ENCODE measurements around the gene FXN.
"Not testable (repeated sequence)": the region's sequence is repeated elsewhere in the genome, so short reads cannot be mapped to it uniquely, and the experiment has no call there.

Gene FXN

GRCh38 chr9:69083321-69083720 lies 47.8 kb downstream of the FXN start:
- WGBS, 2 experiments (ENCODE audit: insufficient coverage in 2 of 2): 100% methylated on average over 1 of the region's 3 CpGs; no CpG with 5 or more reads in 1 of the 2 experiments
- no peak overlapping the region for H3K4me3 ChIP-seq (ENCODE audit: extremely low read depth, insufficient read depth, low read length, poor library complexity, severe bottlenecking)
- no peak overlapping the region for H3K27ac ChIP-seq (ENCODE audit: low read depth, low read length, severe bottlenecking)
- no peaks in the 10 kb centered on the region for H3K9me3 ChIP-seq (ENCODE audit: control insufficient read depth, low read length)
- H3K36me3 ChIP-seq (ENCODE audit: control insufficient read depth, insufficient read depth, low read length): no peaks in the 10 kb centered on the region
- H3K4me1 ChIP-seq (ENCODE audit: control insufficient read depth, insufficient read depth, low read length, poor library complexity, severe bottlenecking): no peaks in the 10 kb centered on the region

GRCh38 chr9:69085569-69086283 lies 50.2 kb downstream of the FXN start:
- H3K36me3 ChIP-seq (ENCODE audit: control insufficient read depth, insufficient read depth, low read length): no peaks in the 10 kb centered on the region
- H3K27ac ChIP-seq (ENCODE audit: low read depth, low read length, severe bottlenecking): no peak overlapping the region
- H3K4me3 ChIP-seq (ENCODE audit: extremely low read depth, insufficient read depth, low read length, poor library complexity, severe bottlenecking): no peak overlapping the region
- peaks cover 6% of the 10 kb centered on the region for H3K4me1 ChIP-seq (ENCODE audit: control insufficient read depth, insufficient read depth, low read length, poor library complexity, severe bottlenecking)
- 86 to 96% methylated on average over 4 to 5 of the region's 5 CpGs for WGBS, 2 experiments (ENCODE audit: insufficient coverage in 2 of 2)
- H3K9me3 ChIP-seq (ENCODE audit: control insufficient read depth, low read length): no peaks in the 10 kb centered on the region

- Histone ChIP-seq H3K27ac (ENCODE audit: low read depth, low read length, severe bottlenecking) (no peak overlapping the region), H3K4me1 (ENCODE audit: control insufficient read depth, insufficient read depth, low read length, poor library complexity, severe bottlenecking) (peaks cover 6% of the 10 kb centered on the region), H3K9me3 (ENCODE audit: control insufficient read depth, low read length) (no peaks in the 10 kb centered on the region), H3K4me3 (ENCODE audit: extremely low read depth, insufficient read depth, low read length, poor library complexity, severe bottlenecking) (no peak overlapping the region), H3K36me3 (ENCODE audit: control insufficient read depth, insufficient read depth, low read length) (no peaks in the 10 kb centered on the region)
- WGBS, 2 experiments (ENCODE audit: insufficient coverage in 2 of 2): 89 to 100% methylated on average over 1 of the region's 2 CpGs
Observed at GRCh38 chr9:69086312-69086711, 50.8 kb downstream of the FXN start.

GRCh38 chr9:69086769-69087168 lies 51.2 kb downstream of the FXN start:
- Histone ChIP-seq H3K36me3 (ENCODE audit: control insufficient read depth, insufficient read depth, low read length) (no peaks in the 10 kb centered on the region), H3K4me3 (ENCODE audit: extremely low read depth, insufficient read depth, low read length, poor library complexity, severe bottlenecking) (no peak overlapping the region), H3K27ac (ENCODE audit: low read depth, low read length, severe bottlenecking) (no peak overlapping the region), H3K4me1 (ENCODE audit: control insufficient read depth, insufficient read depth, low read length, poor library complexity, severe bottlenecking) (peaks cover 6% of the 10 kb centered on the region), H3K9me3 (ENCODE audit: control insufficient read depth, low read length) (no peaks in the 10 kb centered on the region)
- WGBS, 2 experiments (ENCODE audit: insufficient coverage in 2 of 2): 95 to 100% methylated on average over 1 to 2 of the region's 2 CpGs

DNA sequence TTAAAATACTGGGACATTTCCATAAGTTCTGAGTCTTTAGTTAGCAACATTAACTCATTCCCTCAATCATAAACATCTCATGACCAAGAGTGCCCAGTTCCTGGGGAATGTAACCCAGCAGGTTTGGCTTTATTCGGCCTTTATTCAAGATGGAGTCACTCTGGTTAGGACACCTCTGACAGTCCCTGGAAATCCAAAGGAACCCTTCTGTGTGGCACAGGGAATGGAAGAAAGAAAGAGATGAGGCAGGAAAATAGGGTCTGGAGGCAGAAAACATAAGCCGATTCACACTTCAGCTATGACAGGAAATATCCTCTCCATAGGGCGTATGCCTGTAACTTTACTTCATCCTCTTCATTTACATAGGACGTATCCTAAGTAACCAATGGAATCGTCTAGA lies 53.5 kb downstream of the FXN start:
- Histone ChIP-seq H3K36me3 (ENCODE audit: control insufficient read depth, insufficient read depth, low read length) (no peaks in the 10 kb centered on the region), H3K27ac (ENCODE audit: low read depth, low read length, severe bottlenecking) (no peak overlapping the region), H3K9me3 (ENCODE audit: control insufficient read depth, low read length) (no peaks in the 10 kb centered on the region), H3K4me1 (ENCODE audit: control insufficient read depth, insufficient read depth, low read length, poor library complexity, severe bottlenecking) (peaks cover 6% of the 10 kb centered on the region), H3K4me3 (ENCODE audit: extremely low read depth, insufficient read depth, low read length, poor library complexity, severe bottlenecking) (no peak overlapping the region)
- WGBS, 2 experiments (ENCODE audit: insufficient coverage in 2 of 2): 89 to 92% methylated on average over 3 to 5 of the region's 5 CpGs

DNA sequence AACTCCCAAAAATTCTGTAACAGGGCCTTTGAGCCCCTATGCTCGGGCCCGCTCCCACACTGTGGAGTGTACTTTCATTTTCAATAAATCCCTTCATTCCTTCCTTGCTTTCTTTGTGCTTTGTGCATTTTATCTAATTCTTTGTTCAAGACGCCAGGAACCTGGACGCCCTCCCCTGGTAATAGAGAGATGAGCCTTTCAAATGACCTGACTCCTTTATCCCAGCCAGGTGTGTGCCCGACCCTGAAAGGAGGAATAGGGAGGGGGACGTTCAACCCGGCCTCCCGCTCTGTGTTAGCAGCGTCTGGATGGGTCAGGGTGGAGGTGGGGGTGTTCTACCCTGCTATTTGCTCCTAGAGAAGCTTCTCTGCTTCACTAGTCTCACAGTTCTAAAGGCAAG lies 53.9 kb downstream of the FXN start:
- H3K4me1 ChIP-seq (ENCODE audit: control insufficient read depth, insufficient read depth, low read length, poor library complexity, severe bottlenecking): peaks cover 6% of the 10 kb centered on the region
- H3K27ac ChIP-seq (ENCODE audit: low read depth, low read length, severe bottlenecking): no peak overlapping the region
- 75% methylated on average over 4 of the region's 9 CpGs; no CpG with 5 or more reads in 1 of the 2 experiments for WGBS, 2 experiments (ENCODE audit: insufficient coverage in 2 of 2)
- no peak overlapping the region for H3K4me3 ChIP-seq (ENCODE audit: extremely low read depth, insufficient read depth, low read length, poor library complexity, severe bottlenecking)
- no peaks in the 10 kb centered on the region for H3K36me3 ChIP-seq (ENCODE audit: control insufficient read depth, insufficient read depth, low read length)
- H3K9me3 ChIP-seq (ENCODE audit: control insufficient read depth, low read length): no peaks in the 10 kb centered on the region

GRCh38 chr9:69090140-69090750 lies 54.7 kb downstream of the FXN start:
- no CpG with 5 or more reads among the region's 4 CpGs for WGBS, 2 experiments (ENCODE audit: insufficient coverage in 2 of 2)
- Histone ChIP-seq H3K4me1 (ENCODE audit: control insufficient read depth, insufficient read depth, low read length, poor library complexity, severe bottlenecking) (peaks cover 6% of the 10 kb centered on the region), H3K4me3 (ENCODE audit: extremely low read depth, insufficient read depth, low read length, poor library complexity, severe bottlenecking) (no peak overlapping the region), H3K9me3 (ENCODE audit: control insufficient read depth, low read length) (no peaks in the 10 kb centered on the region), H3K36me3 (ENCODE audit: control insufficient read depth, insufficient read depth, low read length) (no peaks in the 10 kb centered on the region), H3K27ac (ENCODE audit: low read depth, low read length, severe bottlenecking) (peak overlapping the region; percentile 39)

DNA sequence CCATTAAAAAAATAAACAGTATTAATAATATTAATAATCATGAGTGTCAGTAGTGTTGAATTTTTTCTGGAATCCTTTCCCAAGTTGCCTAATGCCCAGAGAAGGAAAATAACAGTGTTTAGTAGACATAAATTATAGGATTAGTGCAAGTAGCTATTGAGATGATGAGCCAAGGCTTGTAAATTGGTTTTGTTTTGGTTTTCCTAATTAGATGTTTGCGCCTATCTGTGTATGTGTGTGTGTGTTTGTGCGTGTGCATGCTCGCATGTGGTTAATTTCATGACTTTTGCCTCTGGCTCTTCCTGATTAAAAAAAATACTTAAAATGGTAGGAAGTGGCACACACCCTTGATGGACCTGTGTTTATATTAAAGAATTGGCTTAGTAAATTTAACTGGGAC lies 55.4 kb downstream of the FXN start:
- 100% methylated on average over 2 of the region's 3 CpGs; no CpG with 5 or more reads in 1 of the 2 experiments for WGBS, 2 experiments (ENCODE audit: insufficient coverage in 2 of 2)
- Histone ChIP-seq H3K27ac (ENCODE audit: low read depth, low read length, severe bottlenecking) (no peak overlapping the region), H3K4me1 (ENCODE audit: control insufficient read depth, insufficient read depth, low read length, poor library complexity, severe bottlenecking) (peaks cover 6% of the 10 kb centered on the region), H3K9me3 (ENCODE audit: control insufficient read depth, low read length) (no peaks in the 10 kb centered on the region), H3K4me3 (ENCODE audit: extremely low read depth, insufficient read depth, low read length, poor library complexity, severe bottlenecking) (no peak overlapping the region), H3K36me3 (ENCODE audit: control insufficient read depth, insufficient read depth, low read length) (no peaks in the 10 kb centered on the region)

DNA sequence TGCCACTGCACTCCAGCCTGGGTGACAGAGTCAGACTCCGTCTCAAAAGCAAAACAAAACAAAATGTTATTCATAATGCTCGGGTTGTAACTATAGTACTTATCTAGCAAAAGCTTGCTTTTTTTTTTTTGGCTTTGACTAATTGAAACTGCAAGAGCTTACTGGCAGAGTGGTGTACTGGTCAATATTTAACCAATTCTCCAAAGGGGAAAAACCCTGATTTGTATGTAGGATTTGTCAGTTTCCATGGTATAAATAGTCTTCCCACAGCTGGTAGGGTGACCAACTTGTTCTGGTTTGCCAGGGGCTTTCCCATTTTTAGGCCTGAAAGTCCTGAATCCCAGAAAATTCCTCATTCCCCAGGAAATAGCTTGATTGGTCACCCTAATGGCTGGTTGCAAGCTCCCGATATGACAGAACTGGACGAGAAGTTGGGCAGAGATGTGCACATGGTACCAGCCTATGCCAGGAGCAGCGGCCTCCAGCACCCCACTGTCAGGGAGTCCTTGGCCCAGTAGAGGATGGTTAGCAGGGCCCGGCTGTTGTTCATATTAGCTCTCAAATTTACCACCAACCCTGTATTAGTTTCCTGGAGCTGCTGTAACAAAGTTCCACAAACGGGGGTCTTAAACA lies 58.0 kb downstream of the FXN start:
- Histone ChIP-seq H3K36me3 (ENCODE audit: control insufficient read depth, insufficient read depth, low read length) (no peaks in the 10 kb centered on the region), H3K27ac (ENCODE audit: low read depth, low read length, severe bottlenecking) (no peak overlapping the region), H3K4me1 (ENCODE audit: control insufficient read depth, insufficient read depth, low read length, poor library complexity, severe bottlenecking) (peaks cover 6% of the 10 kb centered on the region), H3K4me3 (ENCODE audit: extremely low read depth, insufficient read depth, low read length, poor library complexity, severe bottlenecking) (no peak overlapping the region), H3K9me3 (ENCODE audit: control insufficient read depth, low read length) (no peaks in the 10 kb centered on the region)
- WGBS, 2 experiments (ENCODE audit: insufficient coverage in 2 of 2): 94 to 95% methylated on average over 3 to 4 of the region's 7 CpGs

DNA sequence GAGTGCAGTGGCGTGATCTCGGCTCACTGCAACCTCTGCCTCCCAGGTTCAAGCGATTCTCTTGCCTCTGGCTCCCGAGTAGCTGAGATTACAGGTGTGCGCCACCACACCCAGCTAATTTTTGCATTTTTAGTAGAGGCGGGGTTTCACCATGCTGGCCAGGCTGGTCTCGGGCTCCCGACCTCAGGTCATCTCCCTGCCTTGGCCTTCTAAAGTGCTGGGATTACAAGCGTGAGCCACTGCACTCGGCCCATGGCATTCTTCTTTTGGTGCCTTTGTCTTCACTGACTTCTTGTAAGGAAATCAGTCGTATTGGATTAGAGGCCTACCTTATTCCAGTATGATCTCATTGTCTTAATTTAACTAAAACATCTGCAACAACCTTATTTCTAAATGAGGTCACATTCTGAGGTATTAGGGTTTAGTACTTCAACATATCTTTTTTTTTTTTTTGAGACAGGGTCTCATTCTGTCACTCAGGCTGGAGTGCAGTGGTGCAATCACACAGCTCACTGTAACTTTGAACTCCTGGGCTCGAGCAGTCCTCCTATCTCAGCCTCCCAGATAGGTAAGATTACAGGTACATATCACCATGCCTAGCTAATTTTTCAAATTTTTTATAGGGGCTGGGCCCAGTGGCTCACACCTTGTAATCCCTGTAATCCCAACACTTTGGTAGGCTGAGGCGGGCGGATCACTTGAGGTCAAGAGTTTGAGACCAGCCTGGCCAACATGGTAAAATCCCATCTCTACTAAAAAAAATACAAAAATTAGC lies 59.0 kb downstream of the FXN start:
- WGBS, 2 experiments (ENCODE audit: insufficient coverage in 2 of 2): 86 to 87% methylated on average over 11 to 12 of the region's 14 CpGs

More for the DNA sequence above, 59.0 kb downstream of the FXN start:
- H3K4me1 ChIP-seq (ENCODE audit: control insufficient read depth, insufficient read depth, low read length, poor library complexity, severe bottlenecking); H3K9me3 ChIP-seq (ENCODE audit: control insufficient read depth, low read length); H3K4me3 ChIP-seq (ENCODE audit: extremely low read depth, insufficient read depth, low read length, poor library complexity, severe bottlenecking); H3K27ac ChIP-seq (ENCODE audit: low read depth, low read length, severe bottlenecking); H3K36me3 ChIP-seq (ENCODE audit: control insufficient read depth, insufficient read depth, low read length): not testable (repeated sequence)
